ENCODE data around the gene CD300C. TPM values are rescaled to one million over a fixed set of nuclear protein-coding genes. Genes with fewer than 3 reads are reported as not detected.
"Not testable (repeated sequence)": the region's sequence is repeated elsewhere in the genome, so short reads cannot be mapped to it uniquely, and the experiment has no call there.

CD300C gene
- total RNA-seq, 1 experiment from 2014 or later, result not detected

DNA sequence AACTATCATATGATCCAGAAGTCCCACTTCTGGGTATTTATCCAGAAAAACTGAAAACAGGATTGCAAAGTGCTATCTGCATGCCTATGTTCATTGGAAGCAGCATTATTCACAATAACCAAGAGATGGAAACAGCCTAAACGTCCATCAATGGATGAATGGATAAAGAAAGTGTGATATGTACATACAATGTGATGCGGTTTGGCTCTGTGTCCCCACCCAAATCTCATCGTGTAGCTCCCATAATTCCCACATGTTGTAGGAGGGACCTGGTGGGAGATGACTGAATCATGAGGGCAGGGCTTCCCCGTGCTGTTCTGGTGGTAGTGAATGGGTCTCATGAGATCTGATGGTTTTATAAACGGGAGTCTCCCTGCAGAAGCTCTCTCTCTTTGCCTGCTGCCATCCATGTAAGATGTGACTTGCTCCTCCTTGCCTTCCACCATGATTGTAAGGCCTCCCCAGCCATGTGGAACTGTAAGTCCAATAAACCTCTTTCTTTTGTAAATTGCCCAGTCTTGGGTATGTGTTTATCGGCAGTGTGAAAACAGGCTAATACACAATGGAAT lies 27.4 kb downstream of the CD300C start:
- H3K27ac ChIP-seq, result not testable (repeated sequence)

DNA sequence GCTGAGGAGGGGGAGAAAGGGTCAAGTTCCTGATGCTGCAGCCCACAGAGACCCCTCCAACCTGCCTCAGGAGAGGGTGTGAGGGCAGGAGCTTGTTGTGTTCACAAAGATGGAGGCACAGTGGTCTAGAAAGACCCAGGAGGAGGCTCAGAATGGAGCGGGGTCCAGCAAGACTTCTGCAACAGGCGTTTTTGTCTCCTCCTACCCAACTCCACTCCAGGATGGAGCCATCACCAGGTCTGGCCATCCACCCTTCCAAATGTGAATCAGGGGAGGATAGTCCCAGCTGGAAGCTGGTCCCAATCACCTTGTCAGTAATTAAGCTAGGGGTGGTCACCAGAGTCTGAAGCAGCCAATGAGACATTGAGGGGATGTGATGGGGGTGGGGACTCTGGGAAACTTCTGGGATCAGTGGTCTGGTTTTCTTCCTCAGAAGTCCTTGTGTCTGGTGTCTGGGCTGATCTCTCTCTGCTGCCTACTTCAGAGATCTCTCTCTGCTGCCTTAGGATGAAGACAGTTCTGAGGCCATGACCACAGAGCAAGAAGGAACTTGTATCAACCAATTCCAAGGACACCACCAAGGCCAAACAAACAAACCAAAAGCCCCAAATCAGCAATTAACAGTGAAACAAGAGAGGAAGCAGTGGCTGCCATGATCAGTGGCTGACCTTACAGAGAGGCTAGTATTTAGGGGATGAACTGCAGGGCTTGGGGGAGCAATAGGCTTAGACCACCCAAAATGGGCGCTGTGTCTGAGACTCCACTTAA lies 29.2 kb downstream of the CD300C start:
- Histone ChIP-seq H3K4me1 (no peaks in the 10 kb centered on the region), H3K27me3 (peaks cover under 1% of the 10 kb centered on the region; the same call in 1 of the 2 replicates), H3K9me3 (replicated peaks) (peaks cover 11% of the 10 kb centered on the region; the same call in 1 of the 2 replicates), H3K4me3 (no peak overlapping the region), H3K27ac (no peak overlapping the region), H3K36me3 (no peaks in the 10 kb centered on the region)
- no peak for DNase-seq

More for the DNA sequence above, 27.4 kb downstream of the CD300C start:
- not testable (repeated sequence) for H3K36me3 ChIP-seq, DNase-seq, H3K4me3 ChIP-seq, H3K4me1 ChIP-seq
- Histone ChIP-seq H3K27me3 (peaks cover 10% of the 10 kb centered on the region; the same call in 1 of the 2 replicates), H3K9me3 (replicated peaks) (peaks cover 11% of the 10 kb centered on the region; the same call in 1 of the 2 replicates)

- DNase-seq, result no peak
- H3K4me1 ChIP-seq, result no peaks in the 10 kb centered on the region
- no peak overlapping the region for H3K4me3 ChIP-seq
- no peak overlapping the region for H3K27ac ChIP-seq
- H3K27me3 ChIP-seq, result no peaks in the 10 kb centered on the region
- peaks cover 11% of the 10 kb centered on the region; the same call in 1 of the 2 replicates for H3K9me3 ChIP-seq (replicated peaks)
- no peaks in the 10 kb centered on the region for H3K36me3 ChIP-seq
These were observed 30.0 kb downstream of the CD300C start for GRCh38 chr17:74515941-74516340.

- H3K27ac ChIP-seq, result no peak overlapping the region
- H3K4me3 ChIP-seq, result no peak overlapping the region
- peaks cover 11% of the 10 kb centered on the region; the same call in 1 of the 2 replicates for H3K9me3 ChIP-seq (replicated peaks)
- H3K27me3 ChIP-seq, result no peaks in the 10 kb centered on the region
- H3K4me1 ChIP-seq, result no peaks in the 10 kb centered on the region
- H3K36me3 ChIP-seq, result no peaks in the 10 kb centered on the region
- peak in 1 of 2 experiments; percentile 37 for DNase-seq
These were observed 31.1 kb downstream of the CD300C start for GRCh38 chr17:74514632-74515334.

GRCh38 chr17:74513987-74514631 lies 31.8 kb downstream of the CD300C start:
- Histone ChIP-seq H3K27me3 (no peaks in the 10 kb centered on the region), H3K4me1 (no peaks in the 10 kb centered on the region), H3K9me3 (replicated peaks) (peaks cover 11% of the 10 kb centered on the region; the same call in 1 of the 2 replicates), H3K36me3 (no peaks in the 10 kb centered on the region), H3K27ac (no peak overlapping the region), H3K4me3 (no peak overlapping the region)
- peak; percentile 42 to 65 for DNase-seq

- Histone ChIP-seq H3K9me3 (replicated peaks) (peaks cover 15% of the 10 kb centered on the region; the same call in 1 of the 2 replicates), H3K27ac (no peak overlapping the region), H3K27me3 (no peaks in the 10 kb centered on the region), H3K4me3 (no peak overlapping the region), H3K4me1 (no peaks in the 10 kb centered on the region), H3K36me3 (no peaks in the 10 kb centered on the region)
- no peak for DNase-seq
These were observed 33.3 kb downstream of the CD300C start for GRCh38 chr17:74512624-74513091.

DNA sequence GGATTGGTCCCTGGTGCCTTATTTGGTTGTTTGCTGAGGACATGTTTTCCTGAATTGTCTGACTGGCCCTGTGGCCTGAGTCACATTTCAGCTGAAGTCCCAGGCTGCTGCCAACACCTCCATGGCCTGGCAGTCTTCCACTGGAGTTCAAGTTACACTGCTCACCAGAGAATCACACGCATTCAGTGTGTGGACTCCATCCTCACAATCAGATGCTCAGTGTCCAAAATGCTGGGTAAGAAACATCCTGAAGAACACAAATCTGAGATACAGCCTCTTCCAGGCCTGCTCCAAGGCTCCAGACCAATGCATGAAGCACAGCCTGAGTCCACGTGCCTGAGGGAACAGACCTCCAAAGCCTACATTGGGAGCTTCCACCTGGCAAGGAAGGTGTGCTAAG lies 33.9 kb downstream of the CD300C start:
- no peaks in the 10 kb centered on the region for H3K36me3 ChIP-seq
- no peaks in the 10 kb centered on the region for H3K4me1 ChIP-seq
- H3K4me3 ChIP-seq, result no peak overlapping the region
- H3K27me3 ChIP-seq, result no peaks in the 10 kb centered on the region
- no peak overlapping the region for H3K27ac ChIP-seq
- peaks cover 15% of the 10 kb centered on the region; the same call in 1 of the 2 replicates for H3K9me3 ChIP-seq (replicated peaks)
- DNase-seq, result no peak

DNA sequence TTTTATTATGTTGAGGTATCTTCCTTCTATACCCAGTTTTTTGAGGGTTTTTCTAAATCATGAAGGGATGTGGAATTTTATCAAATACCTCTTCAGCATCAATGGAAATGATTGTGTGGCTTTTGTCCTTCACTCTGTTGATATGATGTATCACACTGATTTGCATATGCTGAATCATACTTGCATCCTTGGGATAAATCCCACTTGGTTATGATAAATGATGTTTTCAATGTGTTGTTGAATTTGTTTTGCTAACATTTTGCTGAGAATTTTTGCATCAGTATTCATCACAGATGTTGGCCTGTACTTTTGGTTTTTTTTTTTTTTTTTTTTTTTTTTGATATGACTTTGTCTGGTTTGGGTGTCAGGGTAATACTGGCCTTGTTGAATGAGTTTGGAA lies 37.8 kb downstream of the CD300C start:
- Histone ChIP-seq H3K4me1 (no peaks in the 10 kb centered on the region), H3K9me3 (replicated peaks) (0 out of 2 replicates have a peak, but pooled peaks cover 3% of the 10 kb centered on the region), H3K27ac (no peak overlapping the region), H3K36me3 (no peaks in the 10 kb centered on the region), H3K4me3 (no peak overlapping the region), H3K27me3 (peaks cover 3% of the 10 kb centered on the region)
- DNase-seq, result no peak

DNA sequence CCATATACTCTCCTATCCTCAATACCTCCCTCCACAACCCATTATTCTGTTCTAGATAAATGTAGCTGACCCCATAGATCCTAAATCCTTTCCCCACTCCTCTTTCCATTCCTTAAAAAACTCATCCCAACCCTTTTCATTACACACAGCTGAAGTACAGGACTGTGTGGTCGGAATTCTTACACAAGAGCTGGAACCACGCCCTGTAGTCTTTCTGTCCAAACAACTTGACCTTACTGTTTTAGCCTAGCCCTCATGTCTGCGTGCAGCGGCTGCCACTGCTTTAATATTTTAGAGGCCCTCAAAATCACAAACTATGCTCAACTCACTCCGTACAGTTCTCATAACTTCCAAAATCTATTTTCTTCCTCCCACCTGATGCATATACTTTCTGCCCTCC lies 42.0 kb downstream of the CD300C start:
- DNase-seq; H3K4me3 ChIP-seq; H3K4me1 ChIP-seq; H3K9me3 ChIP-seq (replicated peaks); H3K36me3 ChIP-seq; H3K27ac ChIP-seq: not testable (repeated sequence)
- H3K27me3 ChIP-seq, result peaks cover 13% of the 10 kb centered on the region

- Histone ChIP-seq H3K9me3 (replicated peaks) (0 out of 2 replicates have a peak, but pooled peaks cover under 1% of the 10 kb centered on the region), H3K36me3 (no peaks in the 10 kb centered on the region), H3K27ac (no peak overlapping the region), H3K27me3 (peaks cover 13% of the 10 kb centered on the region), H3K4me1 (no peaks in the 10 kb centered on the region), H3K4me3 (no peak overlapping the region)
- DNase-seq, result no peak
These were observed 43.1 kb downstream of the CD300C start for GRCh38 chr17:74502861-74503260.

GRCh38 chr17:74499992-74500391 lies 45.9 kb downstream of the CD300C start:
- no peak for DNase-seq
- Histone ChIP-seq H3K4me3 (no peak overlapping the region), H3K36me3 (no peaks in the 10 kb centered on the region), H3K27ac (no peak overlapping the region), H3K4me1 (no peaks in the 10 kb centered on the region), H3K27me3 (peaks cover 10% of the 10 kb centered on the region), H3K9me3 (replicated peaks) (no peaks in the 10 kb centered on the region)

- Histone ChIP-seq H3K27me3 (peaks cover 3% of the 10 kb centered on the region), H3K4me3 (no peak overlapping the region), H3K27ac (no peak overlapping the region), H3K9me3 (replicated peaks) (no peaks in the 10 kb centered on the region), H3K4me1 (no peaks in the 10 kb centered on the region), H3K36me3 (no peaks in the 10 kb centered on the region)
- no peak for DNase-seq
These were observed 48.4 kb downstream of the CD300C start for GRCh38 chr17:74497471-74497870.

- H3K36me3 ChIP-seq, result no peaks in the 10 kb centered on the region
- no peak overlapping the region for H3K27ac ChIP-seq
- no peaks in the 10 kb centered on the region for H3K9me3 ChIP-seq (replicated peaks)
- peak; percentile 60 to 82 for DNase-seq
- H3K4me1 ChIP-seq, result no peaks in the 10 kb centered on the region
- H3K27me3 ChIP-seq, result peaks cover 8% of the 10 kb centered on the region
- H3K4me3 ChIP-seq, result no peak overlapping the region
These were observed 52.5 kb downstream of the CD300C start for GRCh38 chr17:74493331-74493833.

- Histone ChIP-seq H3K4me1 (no peaks in the 10 kb centered on the region), H3K27ac (no peak overlapping the region), H3K27me3 (peaks cover 10% of the 10 kb centered on the region; the same call in 1 of the 2 replicates), H3K9me3 (replicated peaks) (no peaks in the 10 kb centered on the region), H3K36me3 (no peaks in the 10 kb centered on the region), H3K4me3 (no peak overlapping the region)
- DNase-seq, result no peak
These were observed 54.3 kb downstream of the CD300C start for GRCh38 chr17:74491626-74492025.
